Central memory CD8-positive, alpha-beta T cell (primary cell): ENCODE measurements around the gene DOCK10.

Experiments used
- ATAC-seq: fragments of 150-1000 bp; cut with Tn5 transposase; replicated peaks from 2 replicates; pipeline ENCODE4 v1.10.0; 2022; ENCODE audit warnings: mild to moderate bottlenecking, moderate FRiP score, moderate number of reproducible peaks; ENCODE audit not compliant: poor library complexity, severe bottlenecking; ENCODE audit errors: extremely low read depth
- DNase-seq, 2 donors: peaks; one replicate each; pipeline ENCODE4 v3.0.0; 2021; ENCODE audit warnings: low spot score in 2 of 2
- H3K27ac Mint-ChIP-seq: one replicate; pipeline ENCODE4 v1.8.0; 2022; ENCODE audit warnings: low read depth, mild to moderate bottlenecking, moderate library complexity, mixed read lengths
- H3K27me3 Mint-ChIP-seq: one replicate; pipeline ENCODE4 v1.8.0; 2022; ENCODE audit warnings: mixed read lengths
- H3K36me3 Mint-ChIP-seq: one replicate; pipeline ENCODE4 v1.8.0; 2022; ENCODE audit warnings: mild to moderate bottlenecking, moderate library complexity, mixed read lengths; ENCODE audit not compliant: insufficient read depth
- H3K4me1 Mint-ChIP-seq: one replicate; pipeline ENCODE4 v1.8.0; 2022; ENCODE audit warnings: mixed read lengths
- H3K4me3 Mint-ChIP-seq: one replicate; pipeline ENCODE4 v1.8.0; 2022; ENCODE audit warnings: mild to moderate bottlenecking, moderate library complexity, mixed read lengths
- H3K9me3 Mint-ChIP-seq: one replicate; pipeline ENCODE4 v1.8.0; 2022; ENCODE audit warnings: mixed read lengths

DOCK10 gene

GRCh38 chr2:225002656-225003045, 39.6 kb downstream of the DOCK10 start:
- no peaks in the 10 kb centered on the region for H3K27me3 Mint-ChIP-seq
- H3K4me1 Mint-ChIP-seq: peaks cover 67% of the 10 kb centered on the region
- peaks cover 9% of the 10 kb centered on the region for H3K36me3 Mint-ChIP-seq
- no peaks in the 10 kb centered on the region for H3K9me3 Mint-ChIP-seq
- ATAC-seq (peak; percentile 79), DNase-seq (no peak)
- H3K4me3 Mint-ChIP-seq: no peak overlapping the region
- H3K27ac Mint-ChIP-seq: peak overlapping the region; percentile 42

GRCh38 chr2:225002039-225002655, 40.1 kb downstream of the DOCK10 start:
- Mint-ChIP-seq H3K9me3 (no peaks in the 10 kb centered on the region), H3K4me3 (peak overlapping the region; percentile 10), H3K36me3 (peaks cover 9% of the 10 kb centered on the region), H3K27ac (peak overlapping the region; percentile 42), H3K4me1 (peaks cover 67% of the 10 kb centered on the region), H3K27me3 (no peaks in the 10 kb centered on the region)
- ATAC-seq: peak; percentile 81
- DNase-seq: peak; percentile 37 to 58

GRCh38 chr2:224999754-225000153, 42.5 kb downstream of the DOCK10 start:
- H3K36me3 Mint-ChIP-seq: peaks cover 7% of the 10 kb centered on the region
- peaks cover 72% of the 10 kb centered on the region for H3K4me1 Mint-ChIP-seq
- ATAC-seq (no peak), DNase-seq (no peak)
- no peak overlapping the region for H3K27ac Mint-ChIP-seq
- H3K27me3 Mint-ChIP-seq: no peaks in the 10 kb centered on the region
- H3K9me3 Mint-ChIP-seq: no peaks in the 10 kb centered on the region
- no peak overlapping the region for H3K4me3 Mint-ChIP-seq

- Mint-ChIP-seq H3K9me3 (no peaks in the 10 kb centered on the region), H3K36me3 (peaks cover 9% of the 10 kb centered on the region), H3K27me3 (no peaks in the 10 kb centered on the region), H3K4me3 (no peak overlapping the region), H3K4me1 (peaks cover 76% of the 10 kb centered on the region), H3K27ac (no peak overlapping the region)
- DNase-seq: no peak
- no peak for ATAC-seq
Observed at GRCh38 chr2:224999321-224999720, 42.9 kb downstream of the DOCK10 start.

GRCh38 chr2:224997802-224998201, 44.5 kb downstream of the DOCK10 start:
- peaks cover 13% of the 10 kb centered on the region for H3K36me3 Mint-ChIP-seq
- ATAC-seq (no peak), DNase-seq (no peak)
- H3K9me3 Mint-ChIP-seq: no peaks in the 10 kb centered on the region
- H3K27ac Mint-ChIP-seq: peak overlapping the region; percentile 11
- H3K4me3 Mint-ChIP-seq: no peak overlapping the region
- H3K4me1 Mint-ChIP-seq: peaks cover 79% of the 10 kb centered on the region
- no peaks in the 10 kb centered on the region for H3K27me3 Mint-ChIP-seq

GRCh38 chr2:224995419-224995818, 46.8 kb downstream of the DOCK10 start:
- no peak for ATAC-seq
- H3K4me1 Mint-ChIP-seq: peaks cover 81% of the 10 kb centered on the region
- H3K9me3 Mint-ChIP-seq: no peaks in the 10 kb centered on the region
- H3K36me3 Mint-ChIP-seq: peaks cover 14% of the 10 kb centered on the region
- no peak for DNase-seq
- H3K4me3 Mint-ChIP-seq: no peak overlapping the region
- no peak overlapping the region for H3K27ac Mint-ChIP-seq
- no peaks in the 10 kb centered on the region for H3K27me3 Mint-ChIP-seq

- ATAC-seq (no peak), DNase-seq (no peak)
- no peaks in the 10 kb centered on the region for H3K9me3 Mint-ChIP-seq
- no peaks in the 10 kb centered on the region for H3K27me3 Mint-ChIP-seq
- H3K27ac Mint-ChIP-seq: no peak overlapping the region
- no peak overlapping the region for H3K4me3 Mint-ChIP-seq
- peaks cover 78% of the 10 kb centered on the region for H3K4me1 Mint-ChIP-seq
- H3K36me3 Mint-ChIP-seq: peaks cover 16% of the 10 kb centered on the region
Observed at GRCh38 chr2:224994242-224994823, 47.9 kb downstream of the DOCK10 start.

GRCh38 chr2:224990710-224991109, 51.6 kb downstream of the DOCK10 start:
- Mint-ChIP-seq H3K4me1 (peaks cover 76% of the 10 kb centered on the region), H3K27ac (no peak overlapping the region), H3K4me3 (no peak overlapping the region)

GRCh38 chr2:224987733-224988132, 54.5 kb downstream of the DOCK10 start:
- peaks cover 80% of the 10 kb centered on the region for H3K4me1 Mint-ChIP-seq
- DNase-seq (no peak), ATAC-seq (no peak)
- H3K27me3 Mint-ChIP-seq: no peaks in the 10 kb centered on the region
- H3K27ac Mint-ChIP-seq: no peak overlapping the region
- H3K36me3 Mint-ChIP-seq: peaks cover 19% of the 10 kb centered on the region
- H3K4me3 Mint-ChIP-seq: no peak overlapping the region
- H3K9me3 Mint-ChIP-seq: no peaks in the 10 kb centered on the region

More at GRCh38 chr2:224990710-224991109, 51.6 kb downstream of the DOCK10 start:
- DNase-seq (no peak), ATAC-seq (no peak)
- no peaks in the 10 kb centered on the region for H3K27me3 Mint-ChIP-seq
- peaks cover 22% of the 10 kb centered on the region for H3K36me3 Mint-ChIP-seq
- no peaks in the 10 kb centered on the region for H3K9me3 Mint-ChIP-seq

- Mint-ChIP-seq H3K27ac (peak overlapping the region; percentile 85), H3K4me1 (peaks cover 76% of the 10 kb centered on the region), H3K9me3 (no peaks in the 10 kb centered on the region), H3K4me3 (no peak overlapping the region), H3K36me3 (peaks cover 16% of the 10 kb centered on the region), H3K27me3 (no peaks in the 10 kb centered on the region)
- ATAC-seq (peak; percentile 69), DNase-seq (no peak)
Observed at GRCh38 chr2:224986477-224986876, 55.8 kb downstream of the DOCK10 start.

GRCh38 chr2:224984637-224985036, 57.6 kb downstream of the DOCK10 start:
- Mint-ChIP-seq H3K4me1 (peaks cover 62% of the 10 kb centered on the region), H3K9me3 (no peaks in the 10 kb centered on the region), H3K27ac (peak overlapping the region; percentile 85), H3K36me3 (peaks cover 18% of the 10 kb centered on the region), H3K4me3 (peak overlapping the region; percentile 61), H3K27me3 (no peaks in the 10 kb centered on the region)
- DNase-seq (no peak), ATAC-seq (no peak)

GRCh38 chr2:224983712-224984554, 58.3 kb downstream of the DOCK10 start:
- no peak for DNase-seq
- ATAC-seq: no peak
- no peaks in the 10 kb centered on the region for H3K9me3 Mint-ChIP-seq
- no peaks in the 10 kb centered on the region for H3K27me3 Mint-ChIP-seq
- peak overlapping the region; percentile 61 for H3K4me3 Mint-ChIP-seq
- peaks cover 17% of the 10 kb centered on the region for H3K36me3 Mint-ChIP-seq
- H3K27ac Mint-ChIP-seq: peak overlapping the region; percentile 85
- peaks cover 64% of the 10 kb centered on the region for H3K4me1 Mint-ChIP-seq
